Measurements from ENCODE around the gene SH3BP4. TPM values are rescaled to one million over a fixed set of nuclear protein-coding genes. Genes with fewer than 3 reads are reported as not detected.
A peak's percentile ranks its signal among the peaks of the same experiment; 100 is the strongest.

SH3BP4 gene
- total RNA-seq, 1 donor from 2014 or later = 9.6 TPM

DNA sequence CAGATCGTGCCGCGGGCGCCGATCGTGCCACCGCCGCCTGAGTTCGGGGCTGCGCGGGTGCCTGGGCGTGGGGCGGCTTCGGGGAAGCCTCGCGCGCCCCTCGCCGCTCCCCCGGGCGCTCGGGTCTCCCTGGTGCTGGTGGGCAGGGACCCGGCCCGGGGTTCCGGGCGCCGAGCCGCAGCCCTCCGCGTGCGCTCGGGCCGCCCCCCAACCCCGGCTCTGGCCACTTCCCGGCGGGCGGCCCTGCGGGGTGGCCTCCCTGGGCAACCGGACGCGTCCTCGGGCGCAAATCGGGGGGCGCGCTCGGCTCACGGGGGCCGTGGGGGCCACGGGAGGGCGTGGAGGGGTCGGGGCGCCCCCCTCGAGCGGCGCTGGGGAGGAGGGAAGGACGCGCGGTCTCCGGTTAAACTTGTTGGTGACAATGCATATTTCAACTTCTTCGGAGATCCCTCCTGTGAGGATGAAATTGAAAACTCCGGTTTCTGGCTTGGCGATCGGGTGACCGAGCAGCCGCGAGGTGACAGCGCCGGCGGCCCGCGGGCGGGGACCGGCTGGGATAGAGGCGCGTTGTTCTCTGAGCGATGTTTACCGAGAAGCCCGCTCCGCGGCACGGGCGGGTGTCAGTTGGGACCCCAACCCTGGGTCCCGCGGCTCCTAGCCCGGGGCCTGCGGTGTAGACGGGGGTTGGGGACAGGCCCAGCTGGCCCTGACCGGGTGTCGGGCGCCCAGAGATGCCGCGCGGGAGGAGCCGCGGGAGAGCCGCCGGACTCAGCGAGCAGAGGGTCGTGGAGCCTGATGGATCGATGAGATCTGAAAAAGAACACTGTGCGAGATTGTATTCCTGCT is 676 bp downstream of the SH3BP4 start:
- H3K9me3 ChIP-seq (replicated peaks) = no peaks in the 10 kb centered on the region
- no peak for DNase-seq
- TF ChIP-seq, protein P1, sequence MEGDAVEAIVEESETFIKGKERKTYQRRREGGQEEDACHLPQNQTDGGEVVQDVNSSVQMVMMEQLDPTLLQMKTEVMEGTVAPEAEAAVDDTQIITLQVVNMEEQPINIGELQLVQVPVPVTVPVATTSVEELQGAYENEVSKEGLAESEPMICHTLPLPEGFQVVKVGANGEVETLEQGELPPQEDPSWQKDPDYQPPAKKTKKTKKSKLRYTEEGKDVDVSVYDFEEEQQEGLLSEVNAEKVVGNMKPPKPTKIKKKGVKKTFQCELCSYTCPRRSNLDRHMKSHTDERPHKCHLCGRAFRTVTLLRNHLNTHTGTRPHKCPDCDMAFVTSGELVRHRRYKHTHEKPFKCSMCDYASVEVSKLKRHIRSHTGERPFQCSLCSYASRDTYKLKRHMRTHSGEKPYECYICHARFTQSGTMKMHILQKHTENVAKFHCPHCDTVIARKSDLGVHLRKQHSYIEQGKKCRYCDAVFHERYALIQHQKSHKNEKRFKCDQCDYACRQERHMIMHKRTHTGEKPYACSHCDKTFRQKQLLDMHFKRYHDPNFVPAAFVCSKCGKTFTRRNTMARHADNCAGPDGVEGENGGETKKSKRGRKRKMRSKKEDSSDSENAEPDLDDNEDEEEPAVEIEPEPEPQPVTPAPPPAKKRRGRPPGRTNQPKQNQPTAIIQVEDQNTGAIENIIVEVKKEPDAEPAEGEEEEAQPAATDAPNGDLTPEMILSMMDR (IDR thresholded peaks at IDR 0.05; ENCODE audit: borderline replicate concordance) = no peak
- peak overlapping the region; percentile 95 for H3K4me3 ChIP-seq
- no peaks in the 10 kb centered on the region for H3K27me3 ChIP-seq (ENCODE audit: low read depth)
- H3K4me1 ChIP-seq = peaks cover 62% of the 10 kb centered on the region
- intact Hi-C loops (cut with micrococcal nuclease) = no loop called here
- H3K27ac ChIP-seq (replicated peaks) = peak overlapping the region; percentile 90
- no peaks in the 10 kb centered on the region for H3K36me3 ChIP-seq

DNA sequence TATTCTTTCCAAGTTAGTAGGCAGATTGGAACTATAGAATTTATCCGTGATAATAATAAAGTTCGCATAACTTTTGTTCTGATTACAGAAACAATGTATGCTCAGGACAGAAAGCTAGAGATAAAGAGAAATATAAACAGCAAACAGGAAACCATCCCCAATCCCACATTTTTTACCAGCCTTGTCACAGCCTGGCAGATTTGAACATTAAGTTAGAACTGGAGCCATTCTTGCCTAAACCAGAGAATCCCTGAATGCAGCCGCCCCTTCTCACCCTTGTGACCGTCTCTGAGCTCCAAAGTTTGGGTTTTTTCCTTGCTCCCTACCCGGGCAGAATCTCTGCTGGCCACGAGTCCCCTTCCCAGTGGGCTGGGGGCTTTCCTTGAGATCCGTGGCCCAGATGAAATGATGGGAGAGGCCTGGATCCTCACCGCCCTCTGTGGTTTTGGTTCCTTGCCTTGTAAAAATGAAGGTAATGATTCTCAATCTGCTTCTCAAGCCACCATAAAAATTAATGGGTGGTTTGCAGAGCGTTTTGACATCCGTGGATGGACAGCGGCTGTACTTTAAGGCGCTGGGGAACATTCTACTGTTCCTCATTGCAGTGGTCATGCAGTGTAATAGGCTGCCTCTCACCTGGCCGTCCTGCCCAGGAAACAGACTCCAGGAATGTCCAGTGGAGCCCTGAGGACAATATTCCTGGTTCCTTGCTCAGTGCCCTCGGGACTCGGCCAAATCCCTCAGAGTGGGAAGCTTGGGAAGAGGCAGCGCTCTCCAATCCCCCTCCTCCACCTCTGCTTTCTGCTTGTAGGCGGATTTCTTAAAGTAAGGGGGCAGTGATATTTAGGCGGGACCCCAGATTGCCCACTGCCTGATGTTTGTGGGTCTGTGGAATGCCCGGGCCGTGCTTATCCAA is 1.6 kb downstream of the SH3BP4 start:
- H3K36me3 ChIP-seq = no peaks in the 10 kb centered on the region
- intact Hi-C loops (cut with micrococcal nuclease) = no loop called here
- DNase-seq = no peak
- no peaks in the 10 kb centered on the region for H3K9me3 ChIP-seq (replicated peaks)
- H3K4me1 ChIP-seq = peaks cover 68% of the 10 kb centered on the region
- TF ChIP-seq, protein P1 (IDR thresholded peaks at IDR 0.05; ENCODE audit: borderline replicate concordance) = no peak
- peak overlapping the region; percentile 90 for H3K27ac ChIP-seq (replicated peaks)
- H3K4me3 ChIP-seq = peak overlapping the region; percentile 95
- no peaks in the 10 kb centered on the region for H3K27me3 ChIP-seq (ENCODE audit: low read depth)

DNA sequence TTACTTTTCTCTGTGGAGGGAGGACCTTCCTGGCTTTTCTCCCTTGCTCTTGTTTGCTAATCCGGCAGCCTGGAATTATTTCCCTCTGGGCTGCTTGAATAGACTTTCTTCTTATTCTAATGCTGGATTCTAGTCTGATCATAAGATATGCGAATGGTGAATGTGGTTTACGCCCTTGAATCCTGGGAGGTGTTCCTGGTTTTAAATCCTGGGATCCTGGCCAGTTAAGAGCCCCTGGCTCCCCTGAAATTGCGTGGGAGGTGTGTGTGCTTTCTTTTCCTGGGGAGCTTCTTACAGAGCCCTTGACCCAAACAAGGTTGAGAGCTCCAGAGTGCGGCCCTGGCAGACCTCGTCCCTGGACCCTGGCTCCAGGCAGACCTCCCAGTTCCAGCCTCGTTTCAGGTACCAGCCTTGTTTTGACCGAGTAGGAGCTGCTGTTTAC is 2.8 kb downstream of the SH3BP4 start:
- DNase-seq = no peak
- Histone ChIP-seq H3K4me3 (peak overlapping the region; percentile 95), H3K9me3 (replicated peaks) (no peaks in the 10 kb centered on the region), H3K27me3 (ENCODE audit: low read depth) (no peaks in the 10 kb centered on the region), H3K36me3 (no peaks in the 10 kb centered on the region), H3K4me1 (peaks cover 68% of the 10 kb centered on the region), H3K27ac (replicated peaks) (peak overlapping the region; percentile 90)
- TF ChIP-seq, protein P1 (IDR thresholded peaks at IDR 0.05; ENCODE audit: borderline replicate concordance) = no peak
- intact Hi-C loops (cut with micrococcal nuclease) = no loop called here

DNA sequence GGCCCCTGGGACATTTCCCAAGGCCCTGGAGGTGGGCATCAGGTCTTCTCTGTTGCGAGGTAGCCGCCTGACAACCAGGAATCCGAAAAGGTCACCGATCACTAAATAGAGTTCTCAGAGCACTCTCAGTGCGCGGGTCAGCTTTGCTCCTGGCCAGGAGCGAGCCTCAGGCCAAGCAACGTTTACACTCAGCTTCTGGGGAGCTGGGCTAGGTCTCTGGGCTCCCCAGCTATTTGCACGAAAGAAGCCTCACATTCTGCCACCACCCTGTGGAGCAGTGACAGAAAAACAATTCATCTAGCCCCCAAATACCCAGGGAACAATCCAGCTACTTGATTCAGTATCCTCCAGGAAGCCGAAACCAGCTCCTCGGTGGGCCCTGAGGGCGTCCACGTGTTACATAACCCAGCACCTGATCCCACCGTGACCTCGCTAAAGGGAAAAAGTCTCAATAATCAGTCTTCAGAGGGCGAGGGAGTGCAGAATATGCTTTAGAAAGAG is 3.3 kb downstream of the SH3BP4 start:
- Histone ChIP-seq H3K27me3 (ENCODE audit: low read depth) (no peaks in the 10 kb centered on the region), H3K4me1 (peaks cover 71% of the 10 kb centered on the region), H3K4me3 (no peak overlapping the region), H3K36me3 (no peaks in the 10 kb centered on the region), H3K27ac (replicated peaks) (peak overlapping the region; percentile 90), H3K9me3 (replicated peaks) (no peaks in the 10 kb centered on the region)
- TF ChIP-seq, protein P1 (IDR thresholded peaks at IDR 0.05; ENCODE audit: borderline replicate concordance) = no peak
- intact Hi-C loops (cut with micrococcal nuclease) = no loop called here
- no peak for DNase-seq

DNA sequence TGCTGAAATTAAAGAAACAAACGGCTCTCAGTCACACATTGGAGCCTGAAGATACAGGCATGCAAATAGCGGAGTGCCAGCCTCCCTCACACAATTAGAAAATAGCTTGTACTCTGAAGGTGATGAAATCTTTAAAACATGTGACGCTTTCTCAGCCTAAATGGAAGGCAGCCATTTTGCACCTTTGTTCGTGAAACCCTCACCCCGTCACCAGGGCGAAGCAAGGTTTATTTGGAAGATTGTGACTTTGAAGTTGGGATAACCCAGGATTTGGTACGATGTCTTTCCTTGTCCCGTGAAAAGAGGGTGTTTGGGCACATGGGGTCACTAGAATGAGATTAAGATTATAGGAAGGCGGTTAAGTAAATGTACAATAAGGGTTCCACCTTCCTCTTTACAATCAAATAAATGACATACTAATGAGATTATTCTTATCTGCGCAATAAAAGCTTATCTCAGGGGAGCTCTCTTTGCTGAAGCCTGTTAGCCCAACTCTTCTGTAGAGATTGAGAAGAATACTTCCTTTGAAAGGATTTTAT is 4.2 kb downstream of the SH3BP4 start:
- intact Hi-C loops (cut with micrococcal nuclease) = no loop called here
- Histone ChIP-seq H3K27me3 (ENCODE audit: low read depth) (no peaks in the 10 kb centered on the region), H3K4me1 (peaks cover 75% of the 10 kb centered on the region), H3K27ac (replicated peaks) (peak overlapping the region; percentile 51), H3K36me3 (no peaks in the 10 kb centered on the region), H3K4me3 (no peak overlapping the region), H3K9me3 (replicated peaks) (no peaks in the 10 kb centered on the region)
- TF ChIP-seq, protein P1 (IDR thresholded peaks at IDR 0.05; ENCODE audit: borderline replicate concordance) = no peak
- no peak for DNase-seq
